HL-60 (cell line): ENCODE data around the gene DSCAML1.
"Not testable (repeated sequence)": the region's sequence is repeated elsewhere in the genome, so short reads cannot be mapped to it uniquely, and the experiment has no call there.

ENCODE experiments used
- DNase-seq, 2 experiments: peaks; one replicate each; pipeline ENCODE4 v3.0.0-alpha.2; 2010 to 2020; ENCODE audit warnings: low read depth in 1 of 2, low spot score in 1 of 2
- H3K27ac ChIP-seq: fragments of 250-450 bp; sonication (Bioruptor Pico); replicated peaks from 2 replicates; pipeline ENCODE4 v1.5.1; 2020; ENCODE audit warnings: mild to moderate bottlenecking, moderate library complexity
- H3K27me3 ChIP-seq: fragments of 250-450 bp; sonication (Bioruptor Pico); 2 replicates; pipeline ENCODE4 v1.5.1; 2021; ENCODE audit warnings: mild to moderate bottlenecking, moderate library complexity; ENCODE audit not compliant: insufficient read depth, poor library complexity, severe bottlenecking
- H3K4me3 ChIP-seq: replicated peaks from 2 replicates; pipeline ENCODE4 v1.5.1; 2011; ENCODE audit warnings: mild to moderate bottlenecking, control low read depth, low read length; ENCODE audit not compliant: insufficient read depth
- GABPA ChIP-seq: IDR thresholded peaks from 2 replicates; pipeline ENCODE4 v1.6.1; 2012; ENCODE audit warnings: low read depth
- POLR2AphosphoS5 ChIP-seq: IDR thresholded peaks from 2 replicates; pipeline ENCODE4 v1.6.1; 2012; ENCODE audit warnings: low read depth
- SPI1 ChIP-seq: IDR thresholded peaks from 2 replicates; pipeline ENCODE4 v1.6.1; 2012; ENCODE audit warnings: low read depth, mild to moderate bottlenecking, borderline replicate concordance
- TF ChIP-seq, protein P1 (sequence below): IDR thresholded peaks from one replicate; pipeline ENCODE4 v1.5.1; 2011; ENCODE audit warnings: low read length, control low read depth, inconsistent platforms; ENCODE audit not compliant: insufficient read depth
- TF ChIP-seq, protein P2 (sequence below): IDR thresholded peaks from 2 replicates; pipeline ENCODE4 v1.6.1; 2012; ENCODE audit warnings: low read depth; ENCODE audit not compliant: insufficient replicate concordance

Gene DSCAML1

DNA sequence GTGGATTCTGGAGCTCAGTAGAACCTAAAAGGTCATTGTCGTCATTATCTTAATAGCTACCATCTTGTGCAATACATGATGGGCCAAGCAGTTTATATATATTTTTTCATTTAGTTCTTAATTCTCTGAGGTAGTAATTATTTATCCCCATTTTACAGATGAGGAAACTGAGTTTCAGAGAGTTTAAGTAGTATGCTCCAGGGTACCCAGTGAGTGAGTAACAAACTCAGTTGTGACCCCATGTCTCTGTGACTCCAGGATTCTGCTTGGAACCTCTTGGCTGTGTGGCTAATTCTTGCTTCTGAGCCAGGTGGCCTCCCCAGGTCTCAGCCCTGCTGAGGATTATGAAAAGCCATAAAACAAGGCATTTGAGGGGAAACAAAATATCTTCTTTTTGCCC, 386.8 kb downstream of the DSCAML1 start:
- H3K27ac ChIP-seq, result no peak overlapping the region
- no peaks in the 10 kb centered on the region for H3K27me3 ChIP-seq
- TF ChIP-seq, protein P1, sequence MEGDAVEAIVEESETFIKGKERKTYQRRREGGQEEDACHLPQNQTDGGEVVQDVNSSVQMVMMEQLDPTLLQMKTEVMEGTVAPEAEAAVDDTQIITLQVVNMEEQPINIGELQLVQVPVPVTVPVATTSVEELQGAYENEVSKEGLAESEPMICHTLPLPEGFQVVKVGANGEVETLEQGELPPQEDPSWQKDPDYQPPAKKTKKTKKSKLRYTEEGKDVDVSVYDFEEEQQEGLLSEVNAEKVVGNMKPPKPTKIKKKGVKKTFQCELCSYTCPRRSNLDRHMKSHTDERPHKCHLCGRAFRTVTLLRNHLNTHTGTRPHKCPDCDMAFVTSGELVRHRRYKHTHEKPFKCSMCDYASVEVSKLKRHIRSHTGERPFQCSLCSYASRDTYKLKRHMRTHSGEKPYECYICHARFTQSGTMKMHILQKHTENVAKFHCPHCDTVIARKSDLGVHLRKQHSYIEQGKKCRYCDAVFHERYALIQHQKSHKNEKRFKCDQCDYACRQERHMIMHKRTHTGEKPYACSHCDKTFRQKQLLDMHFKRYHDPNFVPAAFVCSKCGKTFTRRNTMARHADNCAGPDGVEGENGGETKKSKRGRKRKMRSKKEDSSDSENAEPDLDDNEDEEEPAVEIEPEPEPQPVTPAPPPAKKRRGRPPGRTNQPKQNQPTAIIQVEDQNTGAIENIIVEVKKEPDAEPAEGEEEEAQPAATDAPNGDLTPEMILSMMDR, result no peak
- TF ChIP-seq GABPA, result no peak
- TF ChIP-seq SPI1, result no peak
- DNase-seq, result no peak
- H3K4me3 ChIP-seq, result no peak overlapping the region

DNA sequence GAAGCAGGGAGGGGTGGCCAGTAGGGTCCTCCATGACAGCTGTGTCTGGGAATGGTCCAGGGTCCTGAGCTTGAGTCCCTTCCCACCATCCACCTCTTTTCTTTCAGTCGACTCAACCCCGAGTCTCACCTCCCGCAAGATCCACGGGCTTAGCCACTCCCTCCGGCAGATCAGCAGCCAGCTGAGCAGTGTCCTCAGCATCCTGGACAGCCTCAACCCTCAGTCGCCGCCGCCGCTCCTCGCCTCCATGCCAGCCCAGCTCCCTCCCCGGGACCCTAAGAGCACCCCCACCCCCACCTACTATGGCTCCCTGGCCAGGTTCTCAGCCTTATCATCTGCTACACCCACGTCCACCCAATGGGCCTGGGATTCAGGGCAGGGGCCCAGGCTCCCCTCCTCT, 387.5 kb downstream of the DSCAML1 start:
- H3K27ac ChIP-seq, result no peak overlapping the region; the same call in 1 of the 2 replicates
- no peak for DNase-seq
- H3K4me3 ChIP-seq, result no peak overlapping the region
- H3K27me3 ChIP-seq, result no peaks in the 10 kb centered on the region
- no peak for TF ChIP-seq GABPA
- TF ChIP-seq, protein P2, sequence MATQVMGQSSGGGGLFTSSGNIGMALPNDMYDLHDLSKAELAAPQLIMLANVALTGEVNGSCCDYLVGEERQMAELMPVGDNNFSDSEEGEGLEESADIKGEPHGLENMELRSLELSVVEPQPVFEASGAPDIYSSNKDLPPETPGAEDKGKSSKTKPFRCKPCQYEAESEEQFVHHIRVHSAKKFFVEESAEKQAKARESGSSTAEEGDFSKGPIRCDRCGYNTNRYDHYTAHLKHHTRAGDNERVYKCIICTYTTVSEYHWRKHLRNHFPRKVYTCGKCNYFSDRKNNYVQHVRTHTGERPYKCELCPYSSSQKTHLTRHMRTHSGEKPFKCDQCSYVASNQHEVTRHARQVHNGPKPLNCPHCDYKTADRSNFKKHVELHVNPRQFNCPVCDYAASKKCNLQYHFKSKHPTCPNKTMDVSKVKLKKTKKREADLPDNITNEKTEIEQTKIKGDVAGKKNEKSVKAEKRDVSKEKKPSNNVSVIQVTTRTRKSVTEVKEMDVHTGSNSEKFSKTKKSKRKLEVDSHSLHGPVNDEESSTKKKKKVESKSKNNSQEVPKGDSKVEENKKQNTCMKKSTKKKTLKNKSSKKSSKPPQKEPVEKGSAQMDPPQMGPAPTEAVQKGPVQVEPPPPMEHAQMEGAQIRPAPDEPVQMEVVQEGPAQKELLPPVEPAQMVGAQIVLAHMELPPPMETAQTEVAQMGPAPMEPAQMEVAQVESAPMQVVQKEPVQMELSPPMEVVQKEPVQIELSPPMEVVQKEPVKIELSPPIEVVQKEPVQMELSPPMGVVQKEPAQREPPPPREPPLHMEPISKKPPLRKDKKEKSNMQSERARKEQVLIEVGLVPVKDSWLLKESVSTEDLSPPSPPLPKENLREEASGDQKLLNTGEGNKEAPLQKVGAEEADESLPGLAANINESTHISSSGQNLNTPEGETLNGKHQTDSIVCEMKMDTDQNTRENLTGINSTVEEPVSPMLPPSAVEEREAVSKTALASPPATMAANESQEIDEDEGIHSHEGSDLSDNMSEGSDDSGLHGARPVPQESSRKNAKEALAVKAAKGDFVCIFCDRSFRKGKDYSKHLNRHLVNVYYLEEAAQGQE, result no peak
- TF ChIP-seq, protein P1, result no peak
- TF ChIP-seq POLR2AphosphoS5, result no peak
- TF ChIP-seq SPI1, result no peak

DNA sequence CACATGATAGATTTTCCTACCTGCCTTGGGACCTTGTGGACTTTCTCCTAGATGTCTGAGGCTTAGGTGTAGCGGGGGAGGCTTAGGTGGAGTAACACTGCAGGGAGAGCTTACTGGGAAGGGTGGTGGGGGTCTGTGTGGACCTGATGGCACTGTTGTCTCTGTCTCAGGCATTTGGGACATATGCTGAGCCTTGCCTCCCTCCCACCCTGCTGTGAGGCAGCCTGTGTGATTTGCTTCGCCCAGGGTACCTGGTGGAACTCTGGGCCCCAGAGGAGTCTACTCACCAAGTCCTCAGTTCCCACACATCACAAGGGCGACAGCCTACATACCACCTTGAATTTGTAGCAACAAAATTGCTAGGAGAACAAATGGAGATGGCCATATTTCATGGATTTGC, 388.7 kb downstream of the DSCAML1 start:
- Histone ChIP-seq H3K27ac (no peak overlapping the region), H3K27me3 (no peaks in the 10 kb centered on the region), H3K4me3 (no peak overlapping the region)
- no peak for TF ChIP-seq POLR2AphosphoS5
- no peak for TF ChIP-seq SPI1
- TF ChIP-seq, protein P1, result no peak
- TF ChIP-seq GABPA, result no peak
- TF ChIP-seq, protein P2, result no peak
- no peak for DNase-seq

DNA sequence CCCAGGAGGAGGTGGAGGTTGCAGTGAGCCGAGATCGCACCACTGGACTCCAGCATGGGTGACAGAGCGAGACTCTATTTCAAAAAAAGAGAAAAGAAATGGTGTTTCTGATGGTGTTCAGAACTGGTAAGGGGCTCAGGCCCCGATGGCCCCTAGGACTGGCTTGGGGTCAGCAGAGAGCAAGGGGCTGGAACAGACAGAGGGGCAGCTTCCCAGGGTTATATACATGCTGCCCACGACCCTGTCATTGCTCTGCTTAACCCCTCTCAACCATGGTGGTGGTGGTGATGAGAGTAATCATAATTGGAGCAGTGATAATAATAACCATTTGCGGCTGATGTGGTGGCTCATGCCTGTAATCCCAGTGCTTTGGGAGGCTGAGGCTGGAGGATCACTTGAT, 390.0 kb downstream of the DSCAML1 start:
- no peaks in the 10 kb centered on the region for H3K27me3 ChIP-seq
- no peak overlapping the region for H3K27ac ChIP-seq
- no peak overlapping the region for H3K4me3 ChIP-seq
- TF ChIP-seq POLR2AphosphoS5 (no peak), SPI1 (no peak), GABPA (no peak)
- TF ChIP-seq, protein P2, result no peak
- TF ChIP-seq, protein P1, result no peak
- DNase-seq, result no peak

DNA sequence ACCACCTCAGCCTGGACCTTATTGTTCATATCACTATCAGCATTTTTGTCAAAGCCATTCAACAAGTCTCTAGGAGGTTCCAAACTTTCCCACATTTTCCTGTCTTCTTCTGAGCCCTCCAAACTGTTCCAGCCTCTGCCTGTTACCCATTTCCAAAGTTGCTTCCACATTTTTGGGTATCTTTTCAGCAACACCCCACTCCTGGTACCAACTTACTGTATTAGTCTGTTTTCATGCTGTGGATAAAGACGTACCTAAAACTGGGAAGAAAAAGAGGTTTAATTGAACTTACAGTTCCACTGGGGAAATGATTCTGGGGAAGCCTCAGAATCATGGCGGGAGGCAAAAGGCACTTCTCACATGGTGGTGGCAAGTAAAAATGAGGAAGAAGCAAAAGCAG, 391.1 kb downstream of the DSCAML1 start:
- not testable (repeated sequence) for H3K27me3 ChIP-seq, DNase-seq, H3K27ac ChIP-seq, H3K4me3 ChIP-seq
